ENCODE results near the gene VGF.

DNA sequence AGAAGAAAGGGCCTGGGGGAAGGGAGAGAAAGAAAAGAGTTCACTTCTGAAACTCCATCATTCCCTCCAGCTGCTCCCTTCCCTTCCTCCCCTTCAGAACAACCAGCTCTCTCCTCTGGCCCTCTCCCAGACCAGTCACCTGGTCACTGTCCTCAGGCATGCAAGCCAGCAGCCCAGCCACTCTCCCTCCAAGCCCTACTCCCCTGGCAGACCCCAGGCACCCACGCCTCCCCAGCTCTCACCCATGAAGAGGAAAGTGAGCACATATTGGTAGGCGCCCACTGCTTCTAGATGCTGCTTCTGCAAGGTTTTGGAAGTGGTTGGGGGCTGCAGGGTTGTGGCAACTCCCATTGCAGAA, 35.1 kb upstream of the VGF start:
- TF ChIP-seq, protein P1, sequence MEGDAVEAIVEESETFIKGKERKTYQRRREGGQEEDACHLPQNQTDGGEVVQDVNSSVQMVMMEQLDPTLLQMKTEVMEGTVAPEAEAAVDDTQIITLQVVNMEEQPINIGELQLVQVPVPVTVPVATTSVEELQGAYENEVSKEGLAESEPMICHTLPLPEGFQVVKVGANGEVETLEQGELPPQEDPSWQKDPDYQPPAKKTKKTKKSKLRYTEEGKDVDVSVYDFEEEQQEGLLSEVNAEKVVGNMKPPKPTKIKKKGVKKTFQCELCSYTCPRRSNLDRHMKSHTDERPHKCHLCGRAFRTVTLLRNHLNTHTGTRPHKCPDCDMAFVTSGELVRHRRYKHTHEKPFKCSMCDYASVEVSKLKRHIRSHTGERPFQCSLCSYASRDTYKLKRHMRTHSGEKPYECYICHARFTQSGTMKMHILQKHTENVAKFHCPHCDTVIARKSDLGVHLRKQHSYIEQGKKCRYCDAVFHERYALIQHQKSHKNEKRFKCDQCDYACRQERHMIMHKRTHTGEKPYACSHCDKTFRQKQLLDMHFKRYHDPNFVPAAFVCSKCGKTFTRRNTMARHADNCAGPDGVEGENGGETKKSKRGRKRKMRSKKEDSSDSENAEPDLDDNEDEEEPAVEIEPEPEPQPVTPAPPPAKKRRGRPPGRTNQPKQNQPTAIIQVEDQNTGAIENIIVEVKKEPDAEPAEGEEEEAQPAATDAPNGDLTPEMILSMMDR (IDR thresholded peaks at IDR 0.05), result no peak
- TF ChIP-seq EZH2 (IDR thresholded peaks at IDR 0.05; ENCODE audit: borderline replicate concordance, insufficient read depth, low read depth, low read length, poor library complexity, severe bottlenecking), result no peak

Data from B cell (primary cell).